GM18517 (cell line): Measurements from ENCODE around the gene MEP1A.
"Not testable (repeated sequence)": the region's sequence is repeated elsewhere in the genome, so short reads cannot be mapped to it uniquely, and the experiment has no call there.

Experiments used
- ATAC-seq: cut with Tn5 transposase; IDR thresholded peaks from one replicate; pipeline ENCODE4 v1.9.1; 2021; ENCODE audit warnings: mild to moderate bottlenecking, moderate library complexity; ENCODE audit not compliant: unreplicated experiment

Gene MEP1A

GRCh38 chr6:46832816-46833215 lies 39.6 kb downstream of the MEP1A start:
- ATAC-seq = no peak

- ATAC-seq = not testable (repeated sequence)
These were observed 41.2 kb downstream of the MEP1A start for GRCh38 chr6:46834257-46834916.

GRCh38 chr6:46834991-46835390 lies 41.8 kb downstream of the MEP1A start:
- not testable (repeated sequence) for ATAC-seq

GRCh38 chr6:46838033-46838432 lies 44.8 kb downstream of the MEP1A start:
- ATAC-seq = no peak

GRCh38 chr6:46842252-46842846 lies 49.2 kb downstream of the MEP1A start:
- ATAC-seq = not testable (repeated sequence)

GRCh38 chr6:46845126-46845525 lies 51.9 kb downstream of the MEP1A start:
- ATAC-seq = no peak

- ATAC-seq = no peak
These were observed 55.6 kb downstream of the MEP1A start for GRCh38 chr6:46848684-46849360.

- ATAC-seq = no peak
These were observed 56.1 kb downstream of the MEP1A start for GRCh38 chr6:46849361-46849690.

- no peak for ATAC-seq
These were observed 57.6 kb downstream of the MEP1A start for GRCh38 chr6:46850792-46851191.

- not testable (repeated sequence) for ATAC-seq
These were observed 58.4 kb downstream of the MEP1A start for GRCh38 chr6:46851576-46851975.

- not testable (repeated sequence) for ATAC-seq
These were observed 62.8 kb downstream of the MEP1A start for GRCh38 chr6:46855966-46856365.

- no peak for ATAC-seq
These were observed 69.2 kb downstream of the MEP1A start for GRCh38 chr6:46862381-46862780.

GRCh38 chr6:46863791-46864190 lies 70.6 kb downstream of the MEP1A start:
- no peak for ATAC-seq

GRCh38 chr6:46865221-46865620 lies 72.0 kb downstream of the MEP1A start:
- no peak for ATAC-seq

GRCh38 chr6:46867411-46867810 lies 74.2 kb downstream of the MEP1A start:
- no peak for ATAC-seq

- ATAC-seq = no peak
These were observed 82.9 kb downstream of the MEP1A start for GRCh38 chr6:46876126-46876525.

GRCh38 chr6:46879003-46879402 lies 85.8 kb downstream of the MEP1A start:
- ATAC-seq = no peak

GRCh38 chr6:46882645-46883044 lies 89.5 kb downstream of the MEP1A start:
- ATAC-seq = no peak

GRCh38 chr6:46888031-46888430 lies 94.8 kb downstream of the MEP1A start:
- no peak for ATAC-seq

GRCh38 chr6:46888578-46888977 lies 95.4 kb downstream of the MEP1A start:
- ATAC-seq = no peak
